Muscle layer of colon (tissue), 2 donors: ENCODE data around the gene FADS6.

Experiments
- H3K27ac ChIP-seq: one replicate; pipeline ENCODE4 v1.7.0; 2013; ENCODE audit warnings: low read depth, mild to moderate bottlenecking, low read length, moderate library complexity
- H3K27me3 ChIP-seq, 2 donors: one replicate each; pipeline ENCODE4 v1.7.0; 2013; ENCODE audit warnings: low read length in 2 of 2, mild to moderate bottlenecking in 2 of 2; ENCODE audit not compliant: insufficient read depth in 2 of 2, control insufficient read depth in 1 of 2
- H3K36me3 ChIP-seq: one replicate; pipeline ENCODE4 v1.7.0; 2013; ENCODE audit warnings: mild to moderate bottlenecking, low read length; ENCODE audit not compliant: insufficient read depth
- H3K4me1 ChIP-seq: one replicate; pipeline ENCODE4 v1.7.0; 2013; ENCODE audit warnings: mild to moderate bottlenecking, low read length; ENCODE audit not compliant: insufficient read depth
- H3K4me3 ChIP-seq, 2 donors: one replicate each; pipeline ENCODE4 v1.7.0; 2013; ENCODE audit warnings: low read length in 2 of 2, low read depth in 1 of 2, mild to moderate bottlenecking in 1 of 2, moderate library complexity in 1 of 2
- H3K9ac ChIP-seq: one replicate; pipeline ENCODE4 v1.7.0; 2013; ENCODE audit warnings: low read length
- H3K9me3 ChIP-seq: one replicate; pipeline ENCODE4 v1.7.0; 2013; ENCODE audit warnings: mild to moderate bottlenecking, low read length
- donor health status: abdominal sarcoma.
- donor health status: Adenocarcinoma of cecum.

FADS6 gene

GRCh38 chr17:74928786-74929185 is 35.4 kb upstream of the FADS6 start:
- Histone ChIP-seq H3K4me1 (no peaks in the 10 kb centered on the region), H3K9me3 (no peaks in the 10 kb centered on the region), H3K36me3 (no peaks in the 10 kb centered on the region), H3K4me3 (no peak overlapping the region), H3K27me3 (peaks cover 18 to 42% of the 10 kb centered on the region in 2 donors), H3K9ac (no peak overlapping the region), H3K27ac (no peak overlapping the region)

DNA sequence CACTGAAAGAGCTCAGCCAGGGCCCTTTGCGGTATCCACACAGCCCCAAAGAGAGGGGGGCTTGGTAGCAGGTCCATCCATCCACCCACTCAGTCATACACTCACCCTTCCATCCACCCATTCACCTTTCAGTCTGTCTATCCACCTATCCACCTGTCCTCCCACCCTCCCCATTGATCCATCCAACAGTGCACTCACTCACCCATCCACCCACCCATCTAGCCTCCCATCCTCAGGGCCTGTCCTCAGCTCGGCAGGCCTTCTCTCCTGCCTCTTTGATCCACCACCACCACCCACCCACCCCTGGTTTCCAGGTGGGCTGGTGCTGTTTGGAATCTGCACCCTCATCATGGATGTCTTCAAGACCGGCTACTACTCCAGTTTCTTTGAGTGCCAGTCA is 31.8 kb upstream of the FADS6 start:
- peaks cover 29 to 59% of the 10 kb centered on the region in 2 donors for H3K27me3 ChIP-seq
- H3K4me1 ChIP-seq = no peaks in the 10 kb centered on the region
- H3K36me3 ChIP-seq = no peaks in the 10 kb centered on the region

DNA sequence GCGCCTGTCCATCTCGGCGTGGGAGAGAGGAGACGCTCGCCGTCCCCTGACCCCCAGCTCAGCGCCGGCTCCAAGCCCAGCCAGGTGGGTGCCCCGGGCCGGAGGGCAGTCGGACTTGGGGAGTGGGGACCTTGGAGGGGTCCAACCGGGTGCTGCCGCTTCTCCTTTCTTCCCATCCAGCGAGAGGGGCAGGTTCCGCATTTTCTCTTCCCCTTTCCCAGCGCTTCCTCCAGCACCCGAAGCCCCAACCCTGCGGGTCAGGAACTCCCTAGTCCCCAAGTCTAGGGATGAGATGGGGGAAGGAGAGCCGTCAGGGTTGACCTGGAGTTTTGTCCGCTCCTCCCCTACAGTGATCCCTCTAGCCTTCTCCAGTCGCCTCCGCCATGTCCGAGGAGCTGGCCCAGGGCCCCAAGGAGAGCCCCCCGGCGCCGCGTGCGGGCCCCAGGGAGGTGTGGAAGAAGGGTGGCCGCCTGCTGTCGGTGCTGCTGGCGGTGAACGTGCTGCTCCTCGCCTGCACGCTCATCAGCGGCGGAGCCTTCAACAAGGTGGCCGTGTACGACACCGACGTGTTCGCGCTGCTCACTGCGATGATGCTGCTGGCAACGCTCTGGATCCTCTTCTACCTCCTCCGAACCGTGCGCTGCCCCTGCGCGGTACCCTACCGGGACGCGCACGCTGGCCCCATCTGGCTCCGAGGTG is 31.0 kb upstream of the FADS6 start, which contains the start of gene OTOP2:
OTOP2 (plus strand) TSS at position 24 of the 699 bp plus-strand sequence; CDS start at position 384, 360 bp downstream.
- Histone ChIP-seq H3K27ac (no peak within 1 kb of the TSS), H3K4me3 (peak within 1 kb of the TSS in 1 of 2 donors; percentile 2), H3K9me3 (no peaks in the 10 kb centered on the region), H3K27me3 (peaks cover 29 to 67% of the 10 kb centered on the region in 2 donors), H3K9ac (no peak within 1 kb of the TSS), H3K36me3 (no peaks in the 10 kb centered on the region), H3K4me1 (no peaks in the 10 kb centered on the region)

More for the DNA sequence above, 31.8 kb upstream of the FADS6 start:
- Histone ChIP-seq H3K4me3 (no peak overlapping the region), H3K9me3 (no peaks in the 10 kb centered on the region), H3K27ac (no peak overlapping the region), H3K9ac (no peak overlapping the region)

- no peaks in the 10 kb centered on the region for H3K4me1 ChIP-seq
- no peak overlapping the region for H3K9ac ChIP-seq
- H3K9me3 ChIP-seq = no peaks in the 10 kb centered on the region
- H3K4me3 ChIP-seq = peak overlapping the region in 1 of 2 donors; percentile 2
- no peak overlapping the region for H3K27ac ChIP-seq
- H3K36me3 ChIP-seq = no peaks in the 10 kb centered on the region
- peaks cover 29 to 70% of the 10 kb centered on the region in 2 donors for H3K27me3 ChIP-seq
Measured at GRCh38 chr17:74923538-74924249, 30.3 kb upstream of the FADS6 start.

GRCh38 chr17:74922694-74923537 is 29.5 kb upstream of the FADS6 start, which contains the start of gene USH1G:
Gene USH1G, minus strand, starts transcription at chr17:74923255. Its CDS starts 182 bp downstream, at chr17:74923073.
- no peaks in the 10 kb centered on the region for H3K9me3 ChIP-seq
- H3K27me3 ChIP-seq = peaks cover 29 to 70% of the 10 kb centered on the region in 2 donors
- no peak within 1 kb of the TSS for H3K27ac ChIP-seq
- peak within 1 kb of the TSS in 1 of 2 donors; percentile 2 for H3K4me3 ChIP-seq
- H3K4me1 ChIP-seq = no peaks in the 10 kb centered on the region
- no peaks in the 10 kb centered on the region for H3K36me3 ChIP-seq
- no peak within 1 kb of the TSS for H3K9ac ChIP-seq

DNA sequence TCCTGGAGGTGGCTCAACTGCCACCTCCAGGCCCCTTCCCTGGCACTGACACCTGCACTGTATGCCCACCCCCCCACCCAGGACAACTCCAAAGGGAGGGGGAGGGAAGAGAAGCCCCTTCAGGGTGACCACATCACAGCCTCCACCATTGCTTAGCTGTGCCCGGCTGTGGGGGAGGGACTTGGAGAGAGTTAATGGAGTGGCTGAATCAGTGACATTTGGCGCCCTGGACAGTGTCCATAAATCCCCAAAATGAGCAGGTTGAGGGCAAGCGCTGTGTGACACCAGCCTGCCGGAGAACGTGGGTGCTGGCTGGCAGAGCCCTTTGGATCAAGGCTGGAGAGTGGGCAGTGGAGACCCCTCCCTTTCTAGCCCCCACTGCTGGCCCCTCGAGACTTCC is 28.7 kb upstream of the FADS6 start:
- Histone ChIP-seq H3K27me3 (peaks cover 29 to 71% of the 10 kb centered on the region in 2 donors), H3K36me3 (no peaks in the 10 kb centered on the region), H3K9ac (no peak overlapping the region), H3K9me3 (no peaks in the 10 kb centered on the region), H3K4me3 (no peak overlapping the region), H3K4me1 (no peaks in the 10 kb centered on the region), H3K27ac (no peak overlapping the region)

GRCh38 chr17:74921769-74922168 is 28.3 kb upstream of the FADS6 start:
- Histone ChIP-seq H3K27me3 (peaks cover 29 to 72% of the 10 kb centered on the region in 2 donors), H3K4me1 (no peaks in the 10 kb centered on the region)

GRCh38 chr17:74921026-74921681 is 27.7 kb upstream of the FADS6 start:
- H3K4me1 ChIP-seq = no peaks in the 10 kb centered on the region
- peaks cover 29 to 72% of the 10 kb centered on the region in 2 donors for H3K27me3 ChIP-seq
- H3K27ac ChIP-seq = no peak overlapping the region

More at GRCh38 chr17:74921769-74922168, 28.3 kb upstream of the FADS6 start:
- H3K9ac ChIP-seq = no peak overlapping the region
- H3K36me3 ChIP-seq = no peaks in the 10 kb centered on the region
- no peaks in the 10 kb centered on the region for H3K9me3 ChIP-seq
- no peak overlapping the region for H3K27ac ChIP-seq
- no peak overlapping the region for H3K4me3 ChIP-seq

GRCh38 chr17:74920642-74921025 is 27.2 kb upstream of the FADS6 start:
- H3K36me3 ChIP-seq = no peaks in the 10 kb centered on the region
- H3K9me3 ChIP-seq = no peaks in the 10 kb centered on the region
- H3K27me3 ChIP-seq = peaks cover 26 to 74% of the 10 kb centered on the region in 2 donors
- H3K4me1 ChIP-seq = no peaks in the 10 kb centered on the region
- H3K4me3 ChIP-seq = no peak overlapping the region
- H3K27ac ChIP-seq = no peak overlapping the region
- H3K9ac ChIP-seq = no peak overlapping the region

More at GRCh38 chr17:74921026-74921681, 27.7 kb upstream of the FADS6 start:
- H3K4me3 ChIP-seq = no peak overlapping the region
- H3K9ac ChIP-seq = no peak overlapping the region
- H3K36me3 ChIP-seq = no peaks in the 10 kb centered on the region
- no peaks in the 10 kb centered on the region for H3K9me3 ChIP-seq

- no peaks in the 10 kb centered on the region for H3K4me1 ChIP-seq
- no peak overlapping the region for H3K9ac ChIP-seq
- H3K27me3 ChIP-seq = peaks cover 24 to 74% of the 10 kb centered on the region in 2 donors
- H3K36me3 ChIP-seq = no peaks in the 10 kb centered on the region
- H3K4me3 ChIP-seq = no peak overlapping the region
- H3K9me3 ChIP-seq = no peaks in the 10 kb centered on the region
- H3K27ac ChIP-seq = no peak overlapping the region
Measured at GRCh38 chr17:74920306-74920620, 26.8 kb upstream of the FADS6 start.
